ENCODE measurements around the gene WDFY2.
A peak's percentile ranks its signal among the peaks of the same experiment; 100 is the strongest.

The WDFY2 gene

GRCh38 chr13:51795419-51795818 is 211.2 kb downstream of the WDFY2 start:
- Histone ChIP-seq H3K27ac (ENCODE audit: low read depth, low read length) (no peak overlapping the region), H3K4me3 (ENCODE audit: low read depth in 1 of 5, low read length in 5 of 5) (no peak overlapping the region), H3K4me1 (ENCODE audit: control insufficient read depth in 5 of 5, insufficient read depth in 5 of 5, low read length in 5 of 5) (peaks cover 0 to 15% (median 11%) of the 10 kb centered on the region in 5 donors), H3K9me3 (ENCODE audit: control insufficient read depth in 5 of 5, low read length in 5 of 5) (no peaks in the 10 kb centered on the region), H3K36me3 (ENCODE audit: control insufficient read depth in 5 of 5, insufficient read depth in 5 of 5, low read length in 5 of 5) (peaks cover 0 to 41% (median 29%) of the 10 kb centered on the region in 5 donors), H3K9ac (ENCODE audit: low read length in 5 of 5) (no peak overlapping the region), H3K27me3 (ENCODE audit: control insufficient read depth in 5 of 5, insufficient read depth in 4 of 5, low read length in 5 of 5) (no peaks in the 10 kb centered on the region)

GRCh38 chr13:51796546-51796945 is 212.3 kb downstream of the WDFY2 start:
- H3K36me3 ChIP-seq (ENCODE audit: control insufficient read depth in 5 of 5, insufficient read depth in 5 of 5, low read length in 5 of 5): peaks cover 0 to 41% (median 29%) of the 10 kb centered on the region in 5 donors
- H3K9me3 ChIP-seq (ENCODE audit: control insufficient read depth in 5 of 5, low read length in 5 of 5): no peaks in the 10 kb centered on the region
- no peak overlapping the region for H3K9ac ChIP-seq (ENCODE audit: low read length in 5 of 5)
- H3K27me3 ChIP-seq (ENCODE audit: control insufficient read depth in 5 of 5, insufficient read depth in 4 of 5, low read length in 5 of 5): no peaks in the 10 kb centered on the region
- peaks cover 1 to 26% (median 22%) of the 10 kb centered on the region in 5 donors for H3K4me1 ChIP-seq (ENCODE audit: control insufficient read depth in 5 of 5, insufficient read depth in 5 of 5, low read length in 5 of 5)
- H3K4me3 ChIP-seq (ENCODE audit: low read depth in 1 of 5, low read length in 5 of 5): no peak overlapping the region
- H3K27ac ChIP-seq (ENCODE audit: low read depth, low read length): no peak overlapping the region

GRCh38 chr13:51797664-51798488 is 213.6 kb downstream of the WDFY2 start:
- no peak overlapping the region for H3K9ac ChIP-seq (ENCODE audit: low read length in 5 of 5)
- H3K4me1 ChIP-seq (ENCODE audit: control insufficient read depth in 5 of 5, insufficient read depth in 5 of 5, low read length in 5 of 5): peaks cover 11 to 39% (median 35%) of the 10 kb centered on the region in 5 donors
- H3K27me3 ChIP-seq (ENCODE audit: control insufficient read depth in 5 of 5, insufficient read depth in 4 of 5, low read length in 5 of 5): no peaks in the 10 kb centered on the region
- H3K4me3 ChIP-seq (ENCODE audit: low read depth in 1 of 5, low read length in 5 of 5): no peak overlapping the region
- no peak overlapping the region for H3K27ac ChIP-seq (ENCODE audit: low read depth, low read length)
- no peaks in the 10 kb centered on the region for H3K9me3 ChIP-seq (ENCODE audit: control insufficient read depth in 5 of 5, low read length in 5 of 5)
- peaks cover 0 to 41% (median 29%) of the 10 kb centered on the region in 5 donors for H3K36me3 ChIP-seq (ENCODE audit: control insufficient read depth in 5 of 5, insufficient read depth in 5 of 5, low read length in 5 of 5)

GRCh38 chr13:51799261-51799660 is 215.0 kb downstream of the WDFY2 start:
- peaks cover 15 to 39% (median 37%) of the 10 kb centered on the region in 5 donors for H3K4me1 ChIP-seq (ENCODE audit: control insufficient read depth in 5 of 5, insufficient read depth in 5 of 5, low read length in 5 of 5)
- H3K27me3 ChIP-seq (ENCODE audit: control insufficient read depth in 5 of 5, insufficient read depth in 4 of 5, low read length in 5 of 5): no peaks in the 10 kb centered on the region
- H3K36me3 ChIP-seq (ENCODE audit: control insufficient read depth in 5 of 5, insufficient read depth in 5 of 5, low read length in 5 of 5): peaks cover 0 to 38% (median 28%) of the 10 kb centered on the region in 5 donors
- no peaks in the 10 kb centered on the region for H3K9me3 ChIP-seq (ENCODE audit: control insufficient read depth in 5 of 5, low read length in 5 of 5)
- no peak overlapping the region for H3K4me3 ChIP-seq (ENCODE audit: low read depth in 1 of 5, low read length in 5 of 5)
- H3K9ac ChIP-seq (ENCODE audit: low read length in 5 of 5): no peak overlapping the region
- no peak overlapping the region for H3K27ac ChIP-seq (ENCODE audit: low read depth, low read length)

GRCh38 chr13:51800486-51800885 is 216.2 kb downstream of the WDFY2 start:
- no peaks in the 10 kb centered on the region for H3K9me3 ChIP-seq (ENCODE audit: control insufficient read depth in 5 of 5, low read length in 5 of 5)
- peak overlapping the region; percentile 99 for H3K27ac ChIP-seq (ENCODE audit: low read depth, low read length)
- H3K36me3 ChIP-seq (ENCODE audit: control insufficient read depth in 5 of 5, insufficient read depth in 5 of 5, low read length in 5 of 5): peaks cover 0 to 31% (median 28%) of the 10 kb centered on the region in 5 donors
- H3K27me3 ChIP-seq (ENCODE audit: control insufficient read depth in 5 of 5, insufficient read depth in 4 of 5, low read length in 5 of 5): no peaks in the 10 kb centered on the region
- no peak overlapping the region for H3K9ac ChIP-seq (ENCODE audit: low read length in 5 of 5)
- peaks cover 17 to 51% (median 49%) of the 10 kb centered on the region in 5 donors for H3K4me1 ChIP-seq (ENCODE audit: control insufficient read depth in 5 of 5, insufficient read depth in 5 of 5, low read length in 5 of 5)
- H3K4me3 ChIP-seq (ENCODE audit: low read depth in 1 of 5, low read length in 5 of 5): no peak overlapping the region

- H3K36me3 ChIP-seq (ENCODE audit: control insufficient read depth in 5 of 5, insufficient read depth in 5 of 5, low read length in 5 of 5): peaks cover 0 to 23% (median 19%) of the 10 kb centered on the region in 5 donors
- H3K4me1 ChIP-seq (ENCODE audit: control insufficient read depth in 5 of 5, insufficient read depth in 5 of 5, low read length in 5 of 5): peaks cover 17 to 61% (median 53%) of the 10 kb centered on the region in 5 donors
- H3K9ac ChIP-seq (ENCODE audit: low read length in 5 of 5): peak overlapping the region; percentile 14 to 65 (median 58)
- H3K27ac ChIP-seq (ENCODE audit: low read depth, low read length): peak overlapping the region; percentile 99
- H3K27me3 ChIP-seq (ENCODE audit: control insufficient read depth in 5 of 5, insufficient read depth in 4 of 5, low read length in 5 of 5): no peaks in the 10 kb centered on the region
- H3K9me3 ChIP-seq (ENCODE audit: control insufficient read depth in 5 of 5, low read length in 5 of 5): no peaks in the 10 kb centered on the region
- H3K4me3 ChIP-seq (ENCODE audit: low read depth in 1 of 5, low read length in 5 of 5): peak overlapping the region in 2 of 5 donors; percentile 23 to 36
Observed at GRCh38 chr13:51801631-51802099, 217.4 kb downstream of the WDFY2 start.

GRCh38 chr13:51802631-51803418 is 218.6 kb downstream of the WDFY2 start:
- Histone ChIP-seq H3K27me3 (ENCODE audit: control insufficient read depth in 5 of 5, insufficient read depth in 4 of 5, low read length in 5 of 5) (no peaks in the 10 kb centered on the region), H3K36me3 (ENCODE audit: control insufficient read depth in 5 of 5, insufficient read depth in 5 of 5, low read length in 5 of 5) (peaks cover 0 to 13% (median 8%) of the 10 kb centered on the region in 5 donors), H3K9ac (ENCODE audit: low read length in 5 of 5) (peak overlapping the region; percentile 89 to 97 (median 92)), H3K27ac (ENCODE audit: low read depth, low read length) (peak overlapping the region; percentile 99), H3K9me3 (ENCODE audit: control insufficient read depth in 5 of 5, low read length in 5 of 5) (no peaks in the 10 kb centered on the region), H3K4me1 (ENCODE audit: control insufficient read depth in 5 of 5, insufficient read depth in 5 of 5, low read length in 5 of 5) (peaks cover 17 to 61% (median 53%) of the 10 kb centered on the region in 5 donors), H3K4me3 (ENCODE audit: low read depth in 1 of 5, low read length in 5 of 5) (peak overlapping the region; percentile 74 to 92 (median 80))

- peak within 1 kb of the TSS; percentile 89 to 97 (median 92) for H3K9ac ChIP-seq (ENCODE audit: low read length in 5 of 5)
- peaks cover 17 to 61% (median 53%) of the 10 kb centered on the region in 5 donors for H3K4me1 ChIP-seq (ENCODE audit: control insufficient read depth in 5 of 5, insufficient read depth in 5 of 5, low read length in 5 of 5)
- no peaks in the 10 kb centered on the region for H3K27me3 ChIP-seq (ENCODE audit: control insufficient read depth in 5 of 5, insufficient read depth in 4 of 5, low read length in 5 of 5)
- peaks cover 0 to 6% (median 3%) of the 10 kb centered on the region in 5 donors for H3K36me3 ChIP-seq (ENCODE audit: control insufficient read depth in 5 of 5, insufficient read depth in 5 of 5, low read length in 5 of 5)
- peak within 1 kb of the TSS; percentile 74 to 92 (median 80) for H3K4me3 ChIP-seq (ENCODE audit: low read depth in 1 of 5, low read length in 5 of 5)
- H3K9me3 ChIP-seq (ENCODE audit: control insufficient read depth in 5 of 5, low read length in 5 of 5): no peaks in the 10 kb centered on the region
- peak within 1 kb of the TSS; percentile 99 for H3K27ac ChIP-seq (ENCODE audit: low read depth, low read length)
Observed at GRCh38 chr13:51803422-51804294, 219.4 kb downstream of the WDFY2 start, which contains the start of gene DHRS12. Gene DHRS12 (minus strand): TSS chr13:51804163. CDS start chr13:51799659, 4,504 bp downstream.
